Kidney (tissue), 14 donors: Measurements from ENCODE around the gene WDR54. TPM values are rescaled to one million over a fixed set of nuclear protein-coding genes. Genes with fewer than 3 reads are reported as not detected.

Experiments used
- DNase-seq, 5 donors: peaks; one replicate each; pipeline ENCODE4 v3.0.0-alpha.2; 2013 to 2020
- FAIRE-seq: peaks from 2 replicates; lab custom pipeline; 2012; peaks lifted over from hg19 to GRCh38; lab: Jason Lieb, UNC
- H3K27ac ChIP-seq, 2 donors: one replicate each; pipeline ENCODE4 v1.7.0; 2013; ENCODE audit warnings: low read depth in 2 of 2, low read length in 2 of 2, inconsistent platforms in 1 of 2
- H3K27me3 ChIP-seq: one replicate; pipeline ENCODE4 v1.7.1; 2013; ENCODE audit warnings: low read length, inconsistent platforms; ENCODE audit not compliant: control insufficient read depth, insufficient read depth
- H3K36me3 ChIP-seq, 3 donors: one replicate each; pipeline versions ENCODE4 v1.7.0 to v1.7.1; 2013; ENCODE audit warnings: low read length in 3 of 3, control low read depth in 1 of 3, inconsistent platforms in 1 of 3; ENCODE audit not compliant: insufficient read depth in 3 of 3, control insufficient read depth in 2 of 3
- H3K4me1 ChIP-seq, 3 donors: one replicate each; pipeline versions ENCODE4 v1.7.0 to v1.7.1; 2013; ENCODE audit warnings: low read length in 3 of 3, inconsistent platforms in 1 of 3, low read depth in 1 of 3; ENCODE audit not compliant: control insufficient read depth in 2 of 3, insufficient read depth in 2 of 3
- H3K4me3 ChIP-seq, 3 donors: one replicate each; pipeline versions ENCODE4 v1.7.0 to v1.8.1; 2013; ENCODE audit warnings: low read length in 3 of 3, control low read depth in 1 of 3, inconsistent platforms in 1 of 3
- H3K9ac ChIP-seq, 3 donors: one replicate each; pipeline versions ENCODE4 v1.7.0 to v1.7.1; 2013; ENCODE audit warnings: low read length in 3 of 3, control low read depth in 1 of 3, inconsistent platforms in 1 of 3
- H3K9me3 ChIP-seq, 3 donors: one replicate each; pipeline versions ENCODE4 v1.7.0 to v1.7.1; 2013; ENCODE audit warnings: low read length in 3 of 3, control low read depth in 1 of 3, inconsistent platforms in 1 of 3; ENCODE audit not compliant: control insufficient read depth in 2 of 3, insufficient read depth in 1 of 3
- intact Hi-C: fragments of 100-400 bp; cut with DNase I; formaldehyde crosslinking; loops from one replicate; pipeline ENCODE4 v1.11.1; 2022
- polyA plus RNA-seq: library from polyadenylated mRNA; stranded (reverse); fragments of 350-450 nt; fragmentation: Illumina TruSeq; extraction: RNeasy Lipid Tissue Mini Kit (QIAGEN cat#74804); gene quantifications from one replicate; pipeline ENCODE4 v1.2.3, GENCODE V29; 2014; ENCODE audit warnings: low read depth, low replicate concordance; ENCODE audit not compliant: insufficient read depth
- total RNA-seq: library from RNA; stranded (reverse); fragmentation: NEBNext Ultra II Directional; extraction: Animal tissue kit (Norgen Biotek cat#: 25700); gene quantifications from one replicate; pipeline ENCODE4 v1.2.1, GENCODE V29; 2021
- TF ChIP-seq, protein P1 (sequence below): IDR thresholded peaks from 3 replicates; pipeline ENCODE4 v1.5.1; 2012; ENCODE audit warnings: mild to moderate bottlenecking, moderate library complexity, borderline replicate concordance; ENCODE audit not compliant: insufficient read depth; ENCODE audit errors: extremely low read depth
- donor health status: control.
- donor health status: control.
- donor health status: control.
- donor health status: control.
- donor health status: control.
- donor health status: DM: yes; HTN: yes; CAD: no.
- donor health status: Normal renal cell carcinoma (clear cell type).

WDR54 gene
- total and polyA plus RNA-seq, 2 donors from 2014 or later = 23.3 to 37.6 TPM

DNA sequence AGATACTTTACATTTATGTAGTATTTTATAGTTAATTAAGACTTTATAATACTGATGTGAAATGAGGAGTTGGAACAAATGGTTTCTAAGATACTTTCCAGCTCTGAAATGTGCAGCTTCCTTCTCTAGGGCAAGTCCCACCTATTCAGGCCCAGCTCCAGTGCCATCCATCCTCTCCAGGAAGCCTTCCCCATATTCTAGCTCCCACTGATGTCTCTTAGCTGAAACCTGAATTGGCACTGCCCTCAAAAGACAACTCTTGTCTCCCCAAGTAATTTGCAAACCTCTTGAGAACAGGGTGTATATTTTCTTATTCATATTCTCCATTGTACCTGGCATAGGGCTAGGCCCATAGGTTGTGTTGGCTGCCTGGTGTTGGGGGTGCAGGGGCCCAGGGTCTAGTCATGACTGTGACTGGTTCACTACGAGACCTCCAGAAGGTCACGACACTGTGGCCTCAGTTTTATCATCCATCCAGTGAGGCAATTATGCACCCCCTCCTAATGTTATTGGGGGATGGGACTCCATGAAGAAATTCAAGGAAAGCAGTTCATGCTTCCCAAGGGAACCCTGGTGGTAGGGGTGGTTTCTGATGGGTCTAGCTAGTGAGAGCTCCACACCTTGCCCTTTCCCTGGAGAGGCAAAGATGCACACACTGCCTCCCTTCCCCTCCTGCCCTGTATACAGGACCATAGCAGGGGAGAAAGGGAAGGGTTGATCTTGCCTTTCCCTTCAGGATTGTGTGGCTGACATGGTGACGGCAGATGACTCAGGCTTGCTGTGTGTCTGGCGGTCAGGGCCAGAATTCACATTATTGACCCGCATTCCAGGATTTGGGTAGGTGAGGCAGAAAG is 2.8 kb downstream of the WDR54 start:
- H3K9ac ChIP-seq = no peak overlapping the region
- FAIRE-seq (no peak), DNase-seq (peak in 1 of 5 donors; percentile 43)
- no peak overlapping the region for H3K27ac ChIP-seq
- TF ChIP-seq, protein P1, sequence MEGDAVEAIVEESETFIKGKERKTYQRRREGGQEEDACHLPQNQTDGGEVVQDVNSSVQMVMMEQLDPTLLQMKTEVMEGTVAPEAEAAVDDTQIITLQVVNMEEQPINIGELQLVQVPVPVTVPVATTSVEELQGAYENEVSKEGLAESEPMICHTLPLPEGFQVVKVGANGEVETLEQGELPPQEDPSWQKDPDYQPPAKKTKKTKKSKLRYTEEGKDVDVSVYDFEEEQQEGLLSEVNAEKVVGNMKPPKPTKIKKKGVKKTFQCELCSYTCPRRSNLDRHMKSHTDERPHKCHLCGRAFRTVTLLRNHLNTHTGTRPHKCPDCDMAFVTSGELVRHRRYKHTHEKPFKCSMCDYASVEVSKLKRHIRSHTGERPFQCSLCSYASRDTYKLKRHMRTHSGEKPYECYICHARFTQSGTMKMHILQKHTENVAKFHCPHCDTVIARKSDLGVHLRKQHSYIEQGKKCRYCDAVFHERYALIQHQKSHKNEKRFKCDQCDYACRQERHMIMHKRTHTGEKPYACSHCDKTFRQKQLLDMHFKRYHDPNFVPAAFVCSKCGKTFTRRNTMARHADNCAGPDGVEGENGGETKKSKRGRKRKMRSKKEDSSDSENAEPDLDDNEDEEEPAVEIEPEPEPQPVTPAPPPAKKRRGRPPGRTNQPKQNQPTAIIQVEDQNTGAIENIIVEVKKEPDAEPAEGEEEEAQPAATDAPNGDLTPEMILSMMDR = no peak
- H3K4me3 ChIP-seq = no peak overlapping the region
- intact Hi-C loops = no loop called here
- H3K9me3 ChIP-seq = no peaks in the 10 kb centered on the region
- peaks cover 3 to 40% (median 15%) of the 10 kb centered on the region in 3 donors for H3K36me3 ChIP-seq
- H3K4me1 ChIP-seq = peaks cover 0 to 3% (median 0%) of the 10 kb centered on the region in 3 donors
- H3K27me3 ChIP-seq = no peaks in the 10 kb centered on the region

DNA sequence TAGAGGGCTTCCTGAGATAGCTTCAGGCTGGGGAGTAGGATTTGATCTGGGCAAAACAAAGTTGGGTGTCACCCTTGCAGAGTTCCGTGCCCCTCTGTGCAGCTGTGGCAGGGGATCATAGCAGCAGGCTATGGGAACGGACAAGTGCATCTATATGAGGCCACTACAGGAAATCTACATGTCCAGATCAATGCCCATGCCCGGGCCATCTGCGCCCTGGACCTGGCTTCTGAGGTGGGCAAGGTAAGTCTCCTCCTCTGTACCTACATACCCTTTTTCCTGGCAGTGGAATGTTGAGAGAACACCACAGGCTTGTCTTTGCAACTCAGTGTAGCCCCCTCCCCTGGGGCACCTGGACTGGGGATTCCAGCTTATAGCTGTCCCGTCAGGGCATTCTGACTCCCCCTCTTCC is 3.5 kb downstream of the WDR54 start:
- TF ChIP-seq, protein P1 = no peak
- intact Hi-C loops = no loop called here
- H3K4me3 ChIP-seq = no peak overlapping the region
- peaks cover 3 to 47% (median 19%) of the 10 kb centered on the region in 3 donors for H3K36me3 ChIP-seq
- FAIRE-seq = no peak
- H3K9ac ChIP-seq = no peak overlapping the region
- H3K27me3 ChIP-seq = no peaks in the 10 kb centered on the region
- no peak overlapping the region for H3K27ac ChIP-seq
- H3K4me1 ChIP-seq = peaks cover 0 to 5% (median 0%) of the 10 kb centered on the region in 3 donors
- no peaks in the 10 kb centered on the region for H3K9me3 ChIP-seq
- no peak for DNase-seq

DNA sequence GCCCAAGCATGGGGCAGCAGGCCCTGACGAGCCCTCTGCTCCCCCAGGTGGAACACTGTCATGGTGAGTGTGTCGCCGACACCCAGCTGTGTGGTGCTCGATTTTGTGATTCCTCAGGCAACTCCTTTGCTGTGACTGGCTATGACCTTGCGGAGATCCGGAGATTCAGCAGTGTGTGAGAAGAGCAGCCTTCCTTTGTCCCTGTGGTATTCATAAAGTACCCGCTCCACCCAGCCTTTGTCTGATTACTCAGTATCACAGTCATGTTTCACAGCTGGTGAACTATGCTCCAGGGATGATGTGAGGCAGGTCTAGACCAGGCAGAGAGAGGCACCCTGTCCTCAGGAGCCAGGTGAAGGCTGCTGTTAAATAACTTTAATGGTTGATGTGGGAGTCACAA is 4.0 kb downstream of the WDR54 start:
- no peaks in the 10 kb centered on the region for H3K9me3 ChIP-seq
- intact Hi-C loops = no loop called here
- H3K4me3 ChIP-seq = no peak overlapping the region
- TF ChIP-seq, protein P1 = no peak
- H3K27ac ChIP-seq = no peak overlapping the region
- FAIRE-seq (no peak), DNase-seq (no peak)
- peaks cover 0 to 5% (median 0%) of the 10 kb centered on the region in 3 donors for H3K4me1 ChIP-seq
- H3K36me3 ChIP-seq = peaks cover 4 to 52% (median 19%) of the 10 kb centered on the region in 3 donors
- no peaks in the 10 kb centered on the region for H3K27me3 ChIP-seq
- no peak overlapping the region for H3K9ac ChIP-seq
